Measurements from ENCODE around the gene SLCO2B1.
A peak's percentile ranks its signal among the peaks of the same experiment; 100 is the strongest.

SLCO2B1 gene

DNA sequence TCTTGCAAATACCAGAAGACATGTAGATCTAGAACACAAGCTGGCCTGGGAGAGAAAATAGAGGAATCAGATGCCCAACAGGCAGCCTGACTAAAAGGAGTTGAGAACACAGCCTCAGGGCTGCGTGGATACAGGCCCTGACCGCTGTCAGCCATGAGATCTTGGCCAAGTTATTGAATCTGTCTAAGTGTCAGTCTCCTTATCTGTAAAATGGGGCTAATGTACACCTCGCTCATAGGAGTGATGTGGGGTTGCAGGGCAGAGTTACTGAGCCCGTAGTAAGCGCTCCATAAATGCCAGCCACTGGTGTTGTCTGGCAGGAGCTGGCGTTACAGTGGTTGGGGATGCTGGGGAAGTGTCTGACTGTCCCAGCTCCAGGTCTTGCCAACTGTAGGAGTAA lies 51.3 kb downstream of the SLCO2B1 start:
- intact Hi-C loops (cut with DNase I): no loop called here
- no peak for DNase-seq

DNA sequence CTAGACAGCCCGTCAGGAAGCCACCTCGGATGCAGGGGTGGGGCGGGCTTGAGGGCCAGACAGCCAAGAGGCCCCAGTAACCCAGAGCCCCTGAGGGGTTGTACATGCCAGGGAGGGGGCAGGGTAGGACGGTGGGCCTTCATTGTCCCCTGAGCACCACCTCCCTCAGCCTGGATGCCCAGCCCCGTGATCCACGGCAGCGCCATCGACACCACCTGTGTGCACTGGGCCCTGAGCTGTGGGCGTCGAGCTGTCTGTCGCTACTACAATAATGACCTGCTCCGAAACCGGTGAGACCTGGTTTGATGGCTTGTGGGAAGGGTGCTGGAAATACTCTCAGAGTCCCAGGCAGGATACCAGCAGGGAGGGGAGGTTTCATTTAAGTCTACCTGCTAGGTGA lies 52.2 kb downstream of the SLCO2B1 start:
- intact Hi-C loops (cut with DNase I): no loop called here
- peak in 2 of 42 donors; percentile 19 to 36 for DNase-seq

DNA sequence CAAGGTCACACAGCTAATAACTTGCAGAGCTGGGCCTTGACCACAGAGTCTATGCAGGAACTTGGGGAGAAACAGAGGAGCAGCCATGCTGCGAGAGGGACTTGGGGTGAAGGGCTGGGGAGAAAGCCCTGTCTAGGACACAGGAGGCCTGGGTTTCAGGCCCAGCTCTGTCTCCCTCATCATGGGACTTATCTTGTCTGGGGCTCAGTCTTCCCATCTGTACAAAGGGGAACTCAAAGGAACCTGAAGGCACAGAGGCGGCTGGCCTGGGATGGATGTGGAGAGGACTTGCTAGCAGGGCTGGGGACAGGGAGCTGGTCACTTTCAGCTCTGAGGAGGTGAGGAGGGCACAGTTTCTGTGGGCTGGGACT lies 52.7 kb downstream of the SLCO2B1 start:
- DNase-seq: peak in 2 of 42 donors; percentile 5 to 28
- intact Hi-C loops (cut with DNase I): loop anchor here (2.0 kb wide), 1 partner anchor 61 kb away; no protein-coding TSS in a partner anchor

DNA sequence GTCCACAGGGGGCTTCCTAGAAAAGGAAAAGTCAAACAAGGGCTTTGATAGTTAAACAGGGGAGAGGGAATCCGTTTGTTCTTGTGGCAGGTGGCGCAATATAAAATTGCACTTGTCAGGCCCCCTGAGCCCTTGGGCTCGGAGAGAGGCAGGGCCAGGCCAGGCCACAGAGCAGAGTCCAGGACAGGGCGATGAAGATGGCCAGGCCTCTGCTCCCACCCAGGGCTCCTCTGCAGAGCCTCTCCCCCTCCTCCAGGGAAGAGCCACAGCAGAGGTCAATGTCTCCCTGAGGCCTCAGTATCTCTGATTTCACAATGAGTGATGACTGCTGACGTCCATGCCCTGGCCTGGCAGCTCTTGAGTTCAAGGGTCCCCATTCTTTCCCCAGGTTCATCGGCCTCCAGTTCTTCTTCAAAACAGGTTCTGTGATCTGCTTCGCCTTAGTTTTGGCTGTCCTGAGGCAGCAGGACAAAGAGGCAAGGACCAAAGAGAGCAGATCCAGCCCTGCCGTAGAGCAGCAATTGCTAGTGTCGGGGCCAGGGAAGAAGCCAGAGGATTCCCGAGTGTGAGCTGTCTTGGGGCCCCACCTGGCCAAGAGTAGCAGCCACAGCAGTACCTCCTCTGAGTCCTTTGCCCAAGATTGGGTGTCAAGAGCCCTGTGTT lies 53.2 kb downstream of the SLCO2B1 start:
- no peak for DNase-seq
- intact Hi-C loops (cut with DNase I): loop anchor here (2.0 kb wide), 1 partner anchor 61 kb away; no protein-coding TSS in a partner anchor

DNA sequence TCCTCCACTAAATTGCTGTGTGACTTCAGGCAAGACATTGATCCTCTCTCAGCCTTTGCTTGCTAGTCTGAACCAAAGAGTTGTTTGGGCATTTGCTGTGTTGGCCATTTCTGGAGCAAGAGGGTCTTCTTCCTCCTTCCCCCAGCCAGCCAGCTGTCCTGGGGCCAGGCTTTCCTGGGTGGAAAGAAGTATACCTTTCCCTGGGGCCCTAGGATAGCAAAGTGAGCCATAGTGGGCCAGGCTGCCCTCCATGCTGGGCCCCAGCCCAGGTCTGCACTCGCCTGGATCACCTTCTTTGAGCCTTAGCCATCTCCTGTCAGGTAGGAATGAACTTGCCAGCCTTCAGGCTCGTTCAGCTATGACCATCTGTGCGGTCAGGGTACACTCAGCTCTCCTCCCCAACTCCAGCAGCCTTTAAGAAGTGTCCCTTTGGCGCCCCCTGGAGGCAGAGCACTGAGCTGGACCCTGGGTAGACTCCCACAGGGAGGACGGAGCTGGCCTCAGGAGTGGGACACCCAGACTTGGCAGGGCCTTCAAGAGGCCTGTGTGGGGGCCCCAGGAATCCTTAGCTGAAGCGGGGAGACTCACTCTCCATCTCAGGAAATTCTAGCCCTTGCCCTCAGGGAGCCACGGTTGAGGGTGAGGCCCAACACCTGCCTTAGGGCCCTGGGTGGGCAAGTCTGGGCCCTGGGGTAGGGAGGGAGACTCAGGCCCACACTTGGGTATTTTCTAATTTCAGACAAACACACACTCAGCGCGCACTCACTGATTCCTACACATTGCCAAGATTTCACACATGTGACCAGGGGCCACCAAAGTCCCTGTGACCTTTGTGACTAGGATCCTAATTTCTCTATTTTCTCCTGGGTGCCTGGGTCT lies 54.0 kb downstream of the SLCO2B1 start:
- DNase-seq: peak; percentile 68 to 90 (median 81)

DNA sequence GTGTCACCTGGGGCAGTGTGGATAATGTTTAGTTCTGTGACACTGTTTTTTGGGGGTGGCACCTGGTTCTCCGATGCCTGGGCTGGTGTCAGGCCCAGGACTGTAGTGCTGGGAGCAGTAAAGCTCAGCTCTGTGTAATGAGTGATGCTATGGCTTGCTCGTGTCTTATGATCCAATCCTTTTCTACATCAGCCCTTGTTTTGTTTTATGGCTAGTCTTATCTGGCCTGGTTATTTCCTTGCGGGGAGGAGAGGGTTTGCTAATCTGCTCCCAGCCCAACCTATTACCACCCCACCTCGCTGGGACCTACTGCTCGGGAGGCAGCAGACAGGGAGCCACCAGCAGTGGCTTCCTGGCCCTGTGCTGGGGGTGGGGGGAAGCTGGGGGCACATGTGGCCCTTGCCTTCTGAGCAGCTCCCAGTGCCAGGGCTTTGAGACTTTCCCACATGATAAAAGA lies 54.7 kb downstream of the SLCO2B1 start:
- intact Hi-C loops (cut with DNase I): loop anchor here (2.0 kb wide), 1 partner anchor 63 kb away; no protein-coding TSS in a partner anchor
- no peak for DNase-seq

More for the DNA sequence above, 54.0 kb downstream of the SLCO2B1 start:
- intact Hi-C loops (cut with DNase I): loop anchor here (2.0 kb wide), 1 partner anchor 62 kb away; no protein-coding TSS in a partner anchor

DNA sequence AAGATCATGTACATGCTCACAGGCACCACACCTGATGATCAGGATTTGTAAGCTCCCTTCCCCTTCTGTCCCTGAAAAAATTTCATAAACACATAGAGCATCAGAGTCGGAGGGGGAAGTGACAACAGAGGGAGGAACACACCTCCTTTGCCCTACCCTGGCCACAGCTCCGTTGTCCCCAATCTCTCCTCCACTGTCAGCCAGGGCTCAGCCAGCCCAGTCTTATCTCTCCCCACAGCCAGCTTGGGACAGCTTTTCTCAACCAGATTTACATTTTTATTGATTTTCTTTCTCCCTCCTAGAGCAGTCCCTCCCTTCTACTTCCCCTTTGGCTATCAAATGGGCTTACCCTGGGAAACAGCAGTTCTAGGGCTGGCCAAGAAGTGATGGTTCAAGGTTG lies 57.5 kb downstream of the SLCO2B1 start:
- DNase-seq: no peak
- intact Hi-C loops (cut with DNase I): no loop called here

DNA sequence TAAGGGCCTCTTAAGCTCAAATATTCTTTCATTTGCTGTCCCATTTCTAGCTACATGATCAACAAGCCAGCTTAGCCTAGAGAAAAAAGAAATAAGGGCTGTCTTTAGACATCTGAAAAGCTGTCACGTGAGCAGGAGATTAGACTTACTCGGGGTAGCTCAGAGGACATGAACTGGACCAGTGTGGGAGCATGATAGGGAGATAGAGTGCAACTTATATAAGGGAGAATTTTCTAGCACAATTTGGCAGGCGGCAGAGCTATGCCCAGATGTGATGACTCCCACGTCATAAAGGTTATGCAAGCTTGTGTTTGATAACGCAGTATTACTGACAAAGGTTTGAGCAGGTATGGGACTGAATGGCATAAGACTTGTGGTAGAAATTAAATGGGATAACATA lies 61.5 kb downstream of the SLCO2B1 start:
- peak in 7 of 42 donors; percentile 32 to 51 (median 38) for DNase-seq
- intact Hi-C loops (cut with DNase I): no loop called here

DNA sequence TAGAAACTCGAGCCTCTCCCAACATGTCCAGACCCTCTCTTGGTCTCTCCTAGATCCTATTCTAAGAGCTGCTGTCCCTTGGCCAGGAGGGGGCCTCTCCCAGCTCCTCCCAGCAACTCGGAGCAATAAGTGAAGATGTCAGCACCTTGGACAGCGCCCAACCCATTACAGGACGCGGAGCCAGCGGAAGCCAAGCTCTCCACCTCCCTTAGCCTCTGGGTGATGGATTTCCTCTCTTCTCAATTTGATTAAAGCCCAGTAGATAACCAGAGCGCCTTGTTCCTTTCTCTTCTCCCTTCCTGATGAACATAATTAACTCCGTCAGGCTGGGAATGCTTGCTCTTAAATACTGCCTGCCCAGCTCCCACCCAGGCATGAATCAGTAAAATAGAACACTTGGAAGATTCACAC lies 63.5 kb downstream of the SLCO2B1 start:
- intact Hi-C loops (cut with DNase I): no loop called here
- peak in 37 of 42 donors; percentile 25 to 80 (median 52) for DNase-seq

DNA sequence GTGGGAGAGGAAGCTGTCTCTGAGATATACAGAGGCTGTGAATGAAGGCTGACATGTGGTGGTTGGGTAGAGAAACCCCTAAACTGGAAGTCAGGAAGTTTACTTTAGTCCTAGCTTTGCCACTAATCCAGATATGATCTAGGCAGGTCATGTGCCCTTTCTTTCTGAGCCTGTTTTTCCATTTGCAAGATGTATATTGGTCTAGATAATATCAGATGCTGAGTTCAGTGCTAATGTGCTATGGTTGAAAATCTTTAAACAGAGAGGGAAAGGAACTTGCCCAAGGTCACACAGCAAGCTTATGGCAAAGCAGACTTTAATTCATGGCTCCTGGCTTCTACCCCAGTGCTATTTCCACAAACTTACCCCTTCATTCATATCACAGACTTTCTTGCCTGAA lies 63.9 kb downstream of the SLCO2B1 start:
- intact Hi-C loops (cut with DNase I): no loop called here
- no peak for DNase-seq

DNA sequence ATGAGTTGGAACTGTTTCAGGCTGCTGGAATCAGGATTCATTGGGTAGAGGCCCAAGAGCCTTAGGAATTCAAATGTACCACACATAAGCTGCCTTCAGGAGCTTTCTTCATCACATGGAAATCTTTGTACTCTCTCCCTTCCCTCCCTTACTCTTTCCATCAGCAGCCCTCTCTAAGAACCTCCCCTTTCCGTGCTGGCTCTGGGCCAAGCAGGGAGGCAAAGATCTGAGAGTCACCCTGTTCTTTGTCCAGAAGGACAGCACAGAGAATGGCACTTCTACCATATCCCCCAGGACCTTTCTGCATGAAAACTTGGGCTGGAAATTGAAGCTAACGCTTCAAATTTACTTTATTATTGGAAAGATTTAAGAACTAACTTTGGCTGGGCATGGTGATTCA lies 69.0 kb downstream of the SLCO2B1 start:
- intact Hi-C loops (cut with DNase I): no loop called here
- peak in 1 of 42 donors; percentile 24 for DNase-seq

DNA sequence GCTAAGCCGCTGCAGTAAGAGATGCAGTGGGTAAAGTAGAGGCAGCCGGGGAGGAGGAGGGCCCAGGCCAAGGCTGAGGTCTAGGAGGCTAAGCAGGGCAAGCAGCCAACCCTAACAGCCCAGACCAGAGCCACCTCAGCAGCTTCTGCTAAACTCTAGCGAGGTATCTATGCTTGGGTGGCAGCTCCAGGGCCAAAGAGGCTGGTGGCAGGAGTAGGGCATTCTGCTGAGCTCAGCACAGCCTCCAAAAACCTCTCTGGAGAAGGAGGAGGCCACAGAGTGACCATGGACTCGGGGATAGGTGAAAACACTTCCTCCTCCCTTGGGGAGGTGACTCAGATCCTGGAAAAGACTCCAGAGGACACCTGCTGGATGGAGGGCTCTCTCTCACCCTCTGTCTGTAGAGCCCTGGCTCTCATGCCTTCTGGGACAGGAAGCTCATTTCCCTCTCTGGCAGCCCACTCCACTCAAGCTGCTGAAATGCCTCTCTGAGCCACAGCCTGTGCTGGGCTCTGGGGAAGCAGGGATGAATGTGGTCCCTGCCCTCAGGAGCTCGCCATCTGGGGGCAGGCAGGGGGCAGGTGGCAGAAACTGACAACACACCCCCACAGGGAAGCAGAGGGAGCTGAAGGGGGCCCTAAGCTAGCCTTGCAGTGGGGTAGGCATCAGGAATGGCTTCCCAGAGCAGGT lies 73.2 kb downstream of the SLCO2B1 start:
- intact Hi-C loops (cut with DNase I): no loop called here

DNA sequence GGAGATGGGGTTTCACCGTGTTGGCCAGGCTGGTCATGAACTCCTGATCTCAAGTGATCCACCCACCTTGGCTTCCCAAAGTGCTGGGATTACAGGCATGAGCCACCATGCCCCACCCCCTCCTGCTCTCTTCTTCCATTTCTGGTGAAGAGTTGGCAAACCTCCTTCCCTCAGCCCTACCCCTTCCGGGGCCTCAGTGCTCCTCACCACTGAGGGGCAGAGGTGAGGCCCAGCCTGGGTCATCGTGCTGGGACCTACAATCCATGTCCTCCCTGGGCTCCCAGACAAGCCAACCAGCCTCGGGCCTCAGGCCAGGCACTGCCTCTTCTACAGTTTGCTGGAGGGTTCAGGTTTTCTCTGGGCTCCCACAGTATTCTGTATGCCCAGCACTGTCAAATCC lies 74.9 kb downstream of the SLCO2B1 start:
- intact Hi-C loops (cut with DNase I): no loop called here
- DNase-seq: peak in 1 of 42 donors; percentile 23

More for the DNA sequence above, 73.2 kb downstream of the SLCO2B1 start:
- DNase-seq: peak in 1 of 42 donors; percentile 15

DNA sequence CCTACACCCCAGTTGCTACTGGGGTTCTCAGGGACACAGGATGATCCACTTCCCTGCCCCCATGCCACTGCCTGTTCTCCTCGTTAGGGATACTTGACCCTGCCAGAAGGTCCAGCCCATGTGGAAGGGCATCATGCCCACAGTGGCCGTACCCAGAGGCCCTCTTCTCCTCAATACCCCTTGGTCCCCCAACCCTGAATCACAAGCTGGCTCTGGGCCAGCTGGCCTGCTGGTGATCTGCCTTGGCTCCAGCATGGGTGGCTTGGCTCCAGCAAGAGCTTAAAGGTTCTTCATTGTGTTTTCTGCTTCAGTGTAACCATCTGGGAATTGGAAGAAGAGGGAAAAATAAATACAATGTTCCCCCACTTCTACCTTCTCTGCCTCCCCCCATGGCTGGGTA lies 78.6 kb downstream of the SLCO2B1 start:
- intact Hi-C loops (cut with DNase I): no loop called here

DNA sequence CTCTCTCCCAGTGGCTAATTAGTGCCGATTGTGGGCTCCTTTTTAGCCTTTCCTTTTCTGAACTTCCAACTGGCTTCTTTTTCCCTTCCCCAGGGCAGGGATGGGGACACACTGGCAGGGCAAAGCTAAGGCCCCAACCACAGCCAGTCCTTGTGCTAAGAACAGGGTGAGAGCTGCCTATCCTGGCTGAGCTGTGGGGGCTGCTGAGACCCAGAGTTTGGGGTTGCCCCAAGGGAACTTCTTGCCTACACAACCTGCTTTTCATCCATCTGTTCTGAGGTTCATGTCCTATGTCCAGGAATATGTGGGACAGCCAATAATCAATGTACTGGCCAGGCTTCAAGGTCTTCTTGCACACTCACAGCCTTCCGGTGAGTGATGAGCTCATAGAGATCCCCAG lies 79.7 kb downstream of the SLCO2B1 start:
- intact Hi-C loops (cut with DNase I): no loop called here
- DNase-seq: peak in 1 of 42 donors; percentile 30

More for the DNA sequence above, 78.6 kb downstream of the SLCO2B1 start:
- peak in 2 of 42 donors; percentile 2 to 29 for DNase-seq

DNA sequence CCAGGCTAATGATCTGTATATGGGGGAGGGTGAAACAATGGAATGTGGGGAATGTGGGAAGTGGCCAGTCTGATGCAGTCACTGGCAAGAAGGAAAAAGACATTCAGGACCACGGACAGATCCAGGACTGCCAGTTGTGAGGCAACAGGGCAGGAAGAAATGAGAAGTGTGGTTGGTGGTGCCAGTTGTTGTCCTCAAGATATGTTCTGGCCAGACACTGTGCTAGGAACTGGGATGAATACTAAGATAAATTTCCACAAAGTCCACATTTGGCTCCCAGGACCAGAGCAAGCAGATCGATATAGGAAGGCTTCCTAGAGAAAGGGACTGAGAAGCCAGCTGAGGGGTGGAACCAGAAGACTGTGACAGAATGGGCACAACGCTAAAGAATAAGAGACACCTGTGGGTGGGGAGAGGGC lies 82.9 kb downstream of the SLCO2B1 start:
- no peak for DNase-seq
- intact Hi-C loops (cut with DNase I): no loop called here

DNA sequence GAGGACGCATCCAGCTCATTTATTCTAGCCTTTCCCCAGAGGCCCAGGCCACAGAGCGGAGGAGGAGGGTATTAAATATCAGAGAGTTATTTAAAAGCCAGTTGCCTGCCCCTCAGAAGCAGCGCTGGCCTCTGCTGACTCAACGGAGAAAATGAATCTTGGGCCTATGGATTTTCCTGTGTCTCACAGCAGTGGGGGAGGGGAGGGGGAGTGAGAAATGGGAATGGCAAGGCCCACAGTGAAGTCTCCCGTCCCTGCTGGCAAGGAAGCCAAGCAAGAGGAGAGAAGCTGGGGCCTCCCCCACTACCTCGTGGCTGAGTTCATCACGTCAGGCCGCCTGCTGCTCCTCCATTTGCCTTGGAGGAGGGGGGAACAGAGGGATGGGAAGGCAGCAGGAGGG lies 85.2 kb downstream of the SLCO2B1 start:
- DNase-seq: peak in 3 of 42 donors; percentile 13 to 33 (median 20)
- intact Hi-C loops (cut with DNase I): no loop called here

DNA sequence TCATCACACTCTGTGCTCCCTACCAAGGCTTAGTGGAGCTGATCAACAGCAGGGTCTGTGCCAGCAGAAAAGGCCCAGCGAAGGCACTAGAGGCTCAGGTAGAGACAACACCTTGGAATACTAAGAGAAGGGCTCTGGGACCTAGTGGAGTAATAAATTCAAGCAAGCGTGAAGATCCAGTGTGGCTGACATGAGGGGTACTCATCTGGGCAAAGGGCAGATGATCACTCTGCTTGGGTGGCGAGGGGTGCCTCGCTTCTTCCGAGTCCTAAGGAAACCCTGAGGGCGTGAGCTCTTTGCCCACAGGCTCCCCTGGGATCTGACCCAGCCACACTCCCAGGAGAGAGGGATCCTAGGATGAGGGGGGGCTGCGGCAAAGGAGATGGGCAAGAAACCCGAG lies 86.1 kb downstream of the SLCO2B1 start:
- intact Hi-C loops (cut with DNase I): no loop called here
- peak in 2 of 42 donors; percentile 1 to 19 for DNase-seq

Measured in head of caudate nucleus (tissue), 42 donors.